ENCODE results near the gene USP2.

Gene USP2

GRCh38 chr11:119366690-119367620 is 14.5 kb downstream of the USP2 start:
- no peak for FAIRE-seq
- no peak for DNase-seq (ENCODE audit: insufficient read length, low spot score)

- FAIRE-seq (peak; percentile 48), DNase-seq (ENCODE audit: insufficient read length, low spot score) (no peak)
These were observed 16.4 kb downstream of the USP2 start for GRCh38 chr11:119365071-119365591.

DNA sequence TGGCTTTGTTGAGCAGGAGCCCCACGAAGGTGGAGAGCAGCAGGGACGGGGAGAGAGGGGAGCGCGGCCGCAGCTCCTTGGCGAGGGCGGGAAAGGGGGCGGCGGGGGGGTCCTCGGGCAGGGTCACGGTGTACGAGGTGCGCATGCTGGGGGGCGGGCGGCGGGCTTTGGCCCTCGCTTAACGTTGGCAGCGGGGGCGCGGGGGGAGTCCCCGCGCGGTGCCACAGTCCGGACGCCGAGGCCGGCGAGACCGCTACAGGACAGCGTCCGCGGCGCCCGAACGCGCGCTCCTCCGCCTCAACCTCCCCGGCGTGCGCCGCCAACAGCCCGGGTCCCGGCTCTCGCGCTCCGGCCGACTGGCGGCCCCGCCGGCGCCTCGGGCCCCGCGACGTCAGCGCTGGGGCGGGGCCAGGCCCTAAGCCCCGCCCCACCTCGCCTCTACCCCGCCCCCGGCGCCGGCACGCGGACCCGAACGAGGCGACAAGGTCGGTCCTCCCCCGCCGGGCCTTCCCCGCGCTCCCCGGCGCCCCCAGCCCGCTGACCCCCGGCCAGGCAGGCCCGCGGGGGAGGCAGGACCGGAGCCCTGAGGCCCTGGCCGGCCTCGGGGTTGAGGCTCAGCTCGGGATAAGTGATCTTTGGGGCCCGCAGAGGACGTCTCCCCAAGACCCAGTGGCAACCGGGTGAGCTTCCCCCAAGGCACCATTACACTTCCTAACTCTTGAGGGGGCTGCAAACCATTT is 17.5 kb downstream of the USP2 start:
- FAIRE-seq (no peak), DNase-seq (ENCODE audit: insufficient read length, low spot score) (no peak)

DNA sequence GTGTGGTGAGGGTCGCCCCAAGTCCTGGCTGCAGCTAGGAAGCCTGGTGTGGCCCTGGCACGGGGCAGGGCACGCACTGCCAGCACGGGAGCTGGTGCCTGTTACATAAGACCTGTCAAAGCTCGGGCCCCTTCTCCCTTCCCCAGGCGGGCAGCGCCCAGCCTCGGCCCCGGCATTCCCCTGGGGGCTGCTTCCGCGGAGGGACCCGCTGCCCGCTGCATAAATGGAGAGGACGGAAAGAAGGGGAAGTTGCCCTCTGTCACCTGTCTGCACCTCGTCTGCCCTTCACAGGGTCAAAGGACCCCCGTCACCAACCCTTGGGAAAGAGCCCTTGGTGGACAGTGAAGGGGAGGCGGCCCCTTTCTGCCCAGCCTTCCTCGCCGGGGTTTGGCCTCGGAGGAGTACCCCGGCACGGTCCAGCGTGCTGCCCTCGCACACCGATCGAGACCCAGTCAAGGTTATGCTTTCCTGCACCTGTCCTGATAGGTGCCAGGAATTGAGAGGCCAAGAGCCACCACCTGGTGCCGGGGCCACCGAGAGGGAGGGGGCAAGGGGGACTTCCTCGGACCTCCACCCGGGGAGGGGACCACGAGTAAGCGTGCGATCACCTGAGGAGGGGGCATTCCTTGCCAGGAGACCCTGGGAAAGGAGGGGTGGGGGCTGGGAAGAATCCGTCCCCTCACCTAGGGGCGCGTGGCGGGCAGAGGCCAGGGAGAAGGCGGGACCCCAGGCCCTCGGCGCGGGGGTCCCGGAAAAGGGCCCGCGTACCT is 18.2 kb downstream of the USP2 start:
- FAIRE-seq, result no peak
- no peak for DNase-seq (ENCODE audit: insufficient read length, low spot score)

DNA sequence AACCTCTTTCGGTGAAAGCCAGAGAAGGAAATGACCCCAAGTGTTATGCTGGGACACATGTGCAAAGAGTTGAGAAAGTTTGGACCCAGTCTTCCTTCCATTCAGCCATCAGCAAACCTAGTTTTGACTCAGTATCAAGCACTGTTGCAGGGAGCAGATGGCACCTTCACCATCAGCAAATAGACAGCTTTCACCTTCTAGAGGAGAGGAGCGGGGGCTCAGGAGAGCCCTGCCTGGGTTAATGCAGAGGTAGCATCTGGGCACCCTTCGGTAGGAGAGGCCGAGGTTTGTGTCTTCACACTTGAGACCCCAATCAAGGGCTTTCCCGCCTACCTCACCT is 18.8 kb downstream of the USP2 start:
- no peak for DNase-seq (ENCODE audit: insufficient read length, low spot score)
- peak; percentile 23 for FAIRE-seq

GRCh38 chr11:119361941-119362725 is 19.4 kb downstream of the USP2 start:
- FAIRE-seq, result no peak
- DNase-seq (ENCODE audit: insufficient read length, low spot score), result no peak

GRCh38 chr11:119361056-119361787 is 20.3 kb downstream of the USP2 start:
- FAIRE-seq, result peak; percentile 83
- DNase-seq (ENCODE audit: insufficient read length, low spot score), result peak; percentile 87

- FAIRE-seq (peak; percentile 31), DNase-seq (ENCODE audit: insufficient read length, low spot score) (no peak)
These were observed 21.9 kb downstream of the USP2 start for GRCh38 chr11:119359365-119360214.

DNA sequence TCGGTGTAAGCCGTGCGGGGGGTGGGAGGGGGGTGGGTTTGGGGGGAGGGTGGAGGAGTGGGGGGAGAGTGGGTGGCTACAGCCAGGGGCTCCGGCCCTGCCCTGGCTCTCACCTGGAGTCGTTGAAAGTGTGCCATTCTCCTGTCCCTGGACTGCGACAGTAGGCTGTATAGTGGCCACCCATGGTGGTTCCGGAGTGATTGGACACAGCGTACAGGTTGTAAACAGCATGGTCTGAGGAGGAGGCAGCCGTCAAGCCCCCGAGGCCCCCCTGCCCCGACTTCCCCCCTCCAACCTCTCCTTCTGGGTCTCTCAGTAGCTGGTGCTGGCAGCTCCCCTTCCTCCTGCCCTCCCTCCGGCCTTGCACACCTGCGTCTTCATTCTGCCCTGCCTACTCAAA is 24.4 kb downstream of the USP2 start:
- DNase-seq (ENCODE audit: insufficient read length, low spot score) (no peak), FAIRE-seq (no peak)

- peak; percentile 79 for FAIRE-seq
- DNase-seq (ENCODE audit: insufficient read length, low spot score), result no peak
These were observed 25.0 kb downstream of the USP2 start for GRCh38 chr11:119356349-119357031.

GRCh38 chr11:119355091-119355843 is 26.2 kb downstream of the USP2 start:
- DNase-seq (ENCODE audit: insufficient read length, low spot score) (no peak), FAIRE-seq (no peak)

DNA sequence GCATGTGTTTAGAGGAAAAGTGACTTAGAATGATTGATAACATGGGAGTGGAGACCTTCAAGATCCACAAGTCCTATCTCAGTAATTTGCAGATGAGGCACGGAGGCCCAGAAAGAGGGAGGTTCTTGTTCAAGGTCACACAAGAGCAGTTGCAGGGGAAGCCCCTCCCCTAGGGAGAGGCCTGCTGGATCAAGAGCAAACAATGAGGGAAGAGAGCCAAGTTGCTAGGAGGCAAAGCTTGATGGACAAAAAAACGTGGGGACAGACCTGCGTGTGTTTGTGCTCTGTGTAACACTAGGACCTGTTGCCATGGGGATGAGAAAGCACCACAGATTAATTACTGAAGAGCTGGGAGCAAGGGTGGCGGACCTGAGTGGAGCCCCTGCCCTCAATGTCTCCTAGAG is 28.6 kb downstream of the USP2 start:
- DNase-seq (ENCODE audit: insufficient read length, low spot score) (no peak), FAIRE-seq (no peak)

DNA sequence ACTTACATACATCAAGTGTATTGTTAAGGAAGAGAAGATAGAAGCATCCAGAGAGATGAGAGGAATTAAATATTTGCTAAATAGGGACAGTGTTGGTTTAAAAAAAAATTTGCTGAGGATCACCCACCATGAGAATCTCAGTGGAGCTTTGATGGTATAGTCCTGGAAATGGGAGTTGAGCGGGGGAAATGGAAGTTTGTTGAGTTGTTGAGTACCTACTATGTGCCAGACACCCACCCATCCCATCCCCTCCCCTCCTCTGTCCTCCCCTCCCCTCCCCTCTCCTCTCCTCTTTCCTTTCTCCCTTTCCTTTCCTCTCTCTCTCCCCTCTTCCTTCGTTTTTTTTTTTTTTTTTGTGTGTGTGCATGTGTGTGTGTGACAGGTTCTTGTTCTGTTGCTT is 30.3 kb downstream of the USP2 start:
- no peak for DNase-seq (ENCODE audit: insufficient read length, low spot score)
- FAIRE-seq, result no peak

- no peak for FAIRE-seq
- DNase-seq (ENCODE audit: insufficient read length, low spot score), result no peak
These were observed 31.2 kb downstream of the USP2 start for GRCh38 chr11:119350302-119350701.

DNA sequence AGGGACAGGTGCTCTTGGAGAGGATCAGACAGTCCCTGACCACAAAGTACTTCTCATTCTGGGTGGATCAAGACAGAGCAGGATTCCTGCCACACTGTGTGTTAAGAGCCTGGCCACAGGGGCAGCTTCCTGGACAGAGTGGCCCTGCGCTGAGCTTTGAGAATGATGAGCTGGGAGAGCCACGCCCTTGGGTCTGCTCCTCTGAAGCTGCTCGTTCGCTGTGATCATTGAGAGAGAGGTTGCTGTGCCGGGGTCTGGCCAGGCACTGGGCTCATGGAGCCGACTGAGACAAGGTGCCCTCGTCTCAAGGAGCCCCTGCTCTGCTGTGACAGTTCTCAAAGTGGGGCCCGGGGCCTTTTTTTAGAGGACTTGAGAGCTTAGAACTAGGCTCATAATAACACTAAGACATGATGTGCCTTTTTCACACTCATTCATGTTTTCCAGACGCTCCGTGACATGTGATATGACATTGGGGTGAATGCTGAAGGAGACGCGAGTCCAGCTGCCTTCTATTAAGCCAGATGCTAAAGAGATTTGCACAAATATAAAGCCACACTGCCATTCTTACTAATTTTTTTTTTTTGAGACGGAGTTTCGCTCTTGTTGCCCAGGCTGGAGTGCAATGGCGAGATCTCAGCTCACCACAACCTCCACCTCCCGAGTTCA is 33.4 kb downstream of the USP2 start:
- DNase-seq (ENCODE audit: insufficient read length, low spot score) (no peak), FAIRE-seq (no peak)

- FAIRE-seq (no peak), DNase-seq (ENCODE audit: insufficient read length, low spot score) (no peak)
These were observed 34.2 kb downstream of the USP2 start for GRCh38 chr11:119347242-119347641.

- no peak for DNase-seq (ENCODE audit: insufficient read length, low spot score)
- no peak for FAIRE-seq
These were observed 34.9 kb downstream of the USP2 start, which contains the start of gene MFRP for GRCh38 chr11:119346605-119347004. Gene MFRP, minus strand, starts transcription at chr11:119346705. Its CDS starts 192 bp downstream, at chr11:119346513.

Measured in HTR-8/SVneo (cell line).